22Rv1 (cell line): ENCODE results near the gene SNX3.

ENCODE experiments used
- H3K27ac ChIP-seq: fragments of 450-650 bp; 2 replicates; pipeline ENCODE4 v1.5.1; 2017
- ZFX ChIP-seq: fragments of 450-650 bp; IDR thresholded peaks from 2 replicates; pipeline ENCODE4 v1.6.1; 2017; ENCODE audit warnings: antibody characterized with exemption, borderline replicate concordance
- TF ChIP-seq, protein P1 (sequence below): fragments of 450-650 bp; IDR thresholded peaks from 2 replicates; pipeline ENCODE4 v1.5.1; 2017; ENCODE audit warnings: mild to moderate bottlenecking

Gene SNX3

DNA sequence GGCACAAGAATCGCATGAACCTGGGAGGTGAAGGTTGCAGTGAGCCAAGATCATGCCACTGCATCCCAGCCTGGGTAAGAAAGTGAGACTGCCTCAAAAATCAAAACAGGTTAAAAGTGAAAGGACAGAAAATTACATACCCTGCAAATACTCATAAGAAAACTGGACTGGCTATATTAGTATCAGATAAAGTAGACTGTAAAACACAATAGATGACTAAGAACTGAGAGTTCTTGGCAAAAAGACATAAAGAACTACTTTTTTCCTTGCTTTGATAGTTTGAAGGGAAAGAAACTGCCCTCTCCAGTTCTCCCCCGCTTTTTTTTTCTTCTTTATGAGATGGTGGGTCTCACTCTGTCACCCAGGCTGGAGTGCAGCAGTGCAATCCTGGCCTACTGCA is 17.0 kb downstream of the SNX3 start:
- H3K27ac ChIP-seq: no peak overlapping the region
- no peak for TF ChIP-seq ZFX
- TF ChIP-seq, protein P1, sequence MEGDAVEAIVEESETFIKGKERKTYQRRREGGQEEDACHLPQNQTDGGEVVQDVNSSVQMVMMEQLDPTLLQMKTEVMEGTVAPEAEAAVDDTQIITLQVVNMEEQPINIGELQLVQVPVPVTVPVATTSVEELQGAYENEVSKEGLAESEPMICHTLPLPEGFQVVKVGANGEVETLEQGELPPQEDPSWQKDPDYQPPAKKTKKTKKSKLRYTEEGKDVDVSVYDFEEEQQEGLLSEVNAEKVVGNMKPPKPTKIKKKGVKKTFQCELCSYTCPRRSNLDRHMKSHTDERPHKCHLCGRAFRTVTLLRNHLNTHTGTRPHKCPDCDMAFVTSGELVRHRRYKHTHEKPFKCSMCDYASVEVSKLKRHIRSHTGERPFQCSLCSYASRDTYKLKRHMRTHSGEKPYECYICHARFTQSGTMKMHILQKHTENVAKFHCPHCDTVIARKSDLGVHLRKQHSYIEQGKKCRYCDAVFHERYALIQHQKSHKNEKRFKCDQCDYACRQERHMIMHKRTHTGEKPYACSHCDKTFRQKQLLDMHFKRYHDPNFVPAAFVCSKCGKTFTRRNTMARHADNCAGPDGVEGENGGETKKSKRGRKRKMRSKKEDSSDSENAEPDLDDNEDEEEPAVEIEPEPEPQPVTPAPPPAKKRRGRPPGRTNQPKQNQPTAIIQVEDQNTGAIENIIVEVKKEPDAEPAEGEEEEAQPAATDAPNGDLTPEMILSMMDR: no peak

GRCh38 chr6:108242721-108243120 is 18.1 kb downstream of the SNX3 start:
- TF ChIP-seq, protein P1: no peak
- no peak for TF ChIP-seq ZFX
- H3K27ac ChIP-seq: no peak overlapping the region

DNA sequence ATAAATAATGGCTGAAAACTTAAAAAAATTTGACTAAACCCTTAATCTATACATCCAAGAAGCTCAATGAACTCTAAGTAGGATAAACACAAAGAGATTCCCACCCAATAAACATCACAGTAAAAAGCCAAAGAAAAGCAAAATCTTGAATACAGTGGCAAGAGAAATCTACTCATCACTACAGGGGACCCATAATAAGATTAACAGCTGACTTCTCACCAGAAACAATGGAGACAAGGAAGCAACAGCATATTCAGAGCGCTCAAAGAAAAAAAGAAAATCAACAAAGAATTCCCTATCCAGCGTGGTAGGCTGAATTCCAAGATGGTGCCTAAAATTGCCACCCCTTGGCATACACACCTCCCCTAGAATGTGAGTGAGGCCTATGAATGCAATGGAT is 18.6 kb downstream of the SNX3 start:
- TF ChIP-seq, protein P1: no peak
- TF ChIP-seq ZFX: no peak
- no peak overlapping the region for H3K27ac ChIP-seq

DNA sequence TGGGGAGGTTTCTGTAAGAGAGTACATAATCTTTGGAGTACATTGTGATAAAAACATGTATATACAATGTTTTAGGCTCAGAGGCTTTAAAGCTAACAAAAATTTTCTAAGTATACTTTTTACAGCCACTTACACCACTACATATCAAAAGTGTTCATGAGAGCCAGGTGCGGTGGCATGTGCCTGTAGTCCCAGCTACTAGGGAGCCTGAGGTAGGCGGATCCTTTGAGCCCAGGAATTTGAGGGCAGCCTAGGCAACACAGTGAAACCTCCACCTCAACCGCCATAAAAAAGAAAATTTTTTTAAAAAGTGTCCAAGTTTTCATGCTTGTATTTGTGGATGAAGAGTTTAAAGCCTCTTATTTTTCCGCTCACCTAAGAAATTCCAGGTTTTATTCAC is 22.5 kb downstream of the SNX3 start:
- H3K27ac ChIP-seq: no peak overlapping the region
- TF ChIP-seq ZFX: no peak
- TF ChIP-seq, protein P1: no peak

GRCh38 chr6:108236791-108237190 is 24.0 kb downstream of the SNX3 start:
- no peak overlapping the region for H3K27ac ChIP-seq
- no peak for TF ChIP-seq ZFX
- TF ChIP-seq, protein P1: no peak

GRCh38 chr6:108235127-108235526 is 25.7 kb downstream of the SNX3 start:
- no peak overlapping the region for H3K27ac ChIP-seq
- TF ChIP-seq, protein P1: no peak
- no peak for TF ChIP-seq ZFX

DNA sequence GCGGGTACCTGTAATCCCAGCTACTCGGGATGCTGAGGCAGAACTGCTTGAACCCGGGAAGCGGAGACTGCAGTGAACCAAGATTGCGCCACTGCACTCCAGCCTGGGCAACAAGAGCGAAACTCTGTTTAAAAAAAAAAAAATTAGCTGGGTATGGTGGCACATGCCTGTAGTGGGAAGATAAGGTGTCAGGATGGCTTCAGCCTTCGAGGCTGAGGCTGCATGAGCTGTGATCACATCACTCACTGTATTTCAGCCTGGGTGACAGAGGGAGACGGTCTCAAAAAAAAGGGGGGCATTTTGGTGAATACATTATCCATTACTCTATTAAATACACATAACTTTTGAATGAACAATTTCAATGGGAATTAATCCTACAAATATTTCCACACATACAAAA is 32.4 kb downstream of the SNX3 start:
- TF ChIP-seq ZFX: no peak
- TF ChIP-seq, protein P1: no peak
- H3K27ac ChIP-seq: no peak overlapping the region
